B cell (primary cell): ENCODE measurements around the gene NOS2.
"Not testable (repeated sequence)": the region's sequence is repeated elsewhere in the genome, so short reads cannot be mapped to it uniquely, and the experiment has no call there.

Experiments used
- CTCF ChIP-seq: fragments of 200-600 bp; IDR thresholded peaks from one replicate; pipeline ENCODE4 v1.8.0; 2022; ENCODE audit warnings: antibody characterized with exemption, mild to moderate bottlenecking
- EZH2 ChIP-seq: IDR thresholded peaks from 2 replicates; pipeline ENCODE4 v1.6.1; 2012; ENCODE audit warnings: borderline replicate concordance, low read depth, mild to moderate bottlenecking, moderate library complexity, low read length; ENCODE audit not compliant: insufficient read depth, poor library complexity, severe bottlenecking

- not testable (repeated sequence) for TF ChIP-seq CTCF, EZH2
Measured at GRCh38 chr17:27829888-27830287, 29.6 kb upstream of the NOS2 start.
